Measurements from ENCODE around the gene PRICKLE1. TPM values are rescaled to one million over a fixed set of nuclear protein-coding genes. Genes with fewer than 3 reads are reported as not detected.

The PRICKLE1 gene
- total RNA-seq, 2 donors from 2014 or later, result 7.5 to 12.4 TPM

DNA sequence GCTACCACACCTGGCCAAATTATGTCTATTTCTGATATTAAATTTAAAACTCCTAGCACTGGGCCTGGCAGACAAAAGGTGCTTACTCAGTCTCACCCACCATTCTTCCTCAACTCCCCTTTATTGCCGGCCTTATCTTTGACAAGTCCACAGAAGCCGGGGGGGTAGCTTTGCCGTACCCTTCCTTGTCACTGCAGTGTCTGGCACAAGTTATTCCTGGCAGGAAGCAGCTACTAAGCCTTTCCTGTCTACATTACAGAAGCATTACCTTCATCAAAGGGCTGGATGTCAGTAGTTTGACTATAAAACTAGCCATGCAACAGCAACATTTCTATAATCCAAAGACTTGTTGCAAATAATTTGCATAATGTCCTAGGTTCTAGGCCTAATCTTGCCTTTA lies 127.1 kb downstream of the PRICKLE1 start:
- intact Hi-C loops (cut with DNase I), result no loop called here
- Histone ChIP-seq H3K27me3 (replicated peaks; ENCODE audit: insufficient read depth) (no peaks in the 10 kb centered on the region), H3K4me3 (no peak overlapping the region), H3K27ac (no peak overlapping the region), H3K36me3 (no peaks in the 10 kb centered on the region), H3K9me3 (no peaks in the 10 kb centered on the region), H3K4me1 (replicated peaks) (no peaks in the 10 kb centered on the region)
- no peak for TF ChIP-seq POLR2AphosphoS5 (IDR thresholded peaks at IDR 0.05)
- TF ChIP-seq, protein P1, sequence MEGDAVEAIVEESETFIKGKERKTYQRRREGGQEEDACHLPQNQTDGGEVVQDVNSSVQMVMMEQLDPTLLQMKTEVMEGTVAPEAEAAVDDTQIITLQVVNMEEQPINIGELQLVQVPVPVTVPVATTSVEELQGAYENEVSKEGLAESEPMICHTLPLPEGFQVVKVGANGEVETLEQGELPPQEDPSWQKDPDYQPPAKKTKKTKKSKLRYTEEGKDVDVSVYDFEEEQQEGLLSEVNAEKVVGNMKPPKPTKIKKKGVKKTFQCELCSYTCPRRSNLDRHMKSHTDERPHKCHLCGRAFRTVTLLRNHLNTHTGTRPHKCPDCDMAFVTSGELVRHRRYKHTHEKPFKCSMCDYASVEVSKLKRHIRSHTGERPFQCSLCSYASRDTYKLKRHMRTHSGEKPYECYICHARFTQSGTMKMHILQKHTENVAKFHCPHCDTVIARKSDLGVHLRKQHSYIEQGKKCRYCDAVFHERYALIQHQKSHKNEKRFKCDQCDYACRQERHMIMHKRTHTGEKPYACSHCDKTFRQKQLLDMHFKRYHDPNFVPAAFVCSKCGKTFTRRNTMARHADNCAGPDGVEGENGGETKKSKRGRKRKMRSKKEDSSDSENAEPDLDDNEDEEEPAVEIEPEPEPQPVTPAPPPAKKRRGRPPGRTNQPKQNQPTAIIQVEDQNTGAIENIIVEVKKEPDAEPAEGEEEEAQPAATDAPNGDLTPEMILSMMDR (IDR thresholded peaks at IDR 0.05), result no peak
- no peak for TF ChIP-seq POLR2A (IDR thresholded peaks at IDR 0.05)
- DNase-seq (ENCODE audit: low spot score), result no peak
- 33% methylated on average over 3 of the region's 3 CpGs for WGBS

DNA sequence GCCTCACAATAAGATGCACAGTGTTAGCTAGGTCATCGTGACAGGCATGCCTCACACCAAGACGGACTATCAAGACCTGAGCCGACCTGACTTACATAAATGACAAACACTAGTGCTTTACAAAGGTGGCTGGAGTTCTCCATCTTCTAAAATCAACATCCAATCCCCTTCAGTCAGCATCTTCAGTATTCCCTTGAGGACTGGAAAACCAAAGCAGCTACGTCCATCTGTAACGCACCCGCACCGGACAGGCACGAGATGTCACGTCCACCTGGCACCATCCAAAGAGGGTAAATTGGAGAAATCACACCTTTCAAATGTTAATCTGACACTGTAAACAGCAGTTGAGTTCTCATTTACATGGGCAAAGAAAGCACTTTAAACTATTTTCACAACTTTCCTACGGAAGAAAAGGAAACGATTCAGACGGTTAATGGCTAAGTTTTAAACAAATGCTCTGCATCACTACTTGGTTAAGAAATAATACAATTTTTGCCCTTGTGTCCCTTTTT lies 130.2 kb downstream of the PRICKLE1 start:
- H3K4me3 ChIP-seq, result no peak overlapping the region
- TF ChIP-seq POLR2AphosphoS5 (IDR thresholded peaks at IDR 0.05) (no peak), POLR2A (IDR thresholded peaks at IDR 0.05) (no peak)
- TF ChIP-seq, protein P1 (IDR thresholded peaks at IDR 0.05), result no peak
- H3K9me3 ChIP-seq, result no peaks in the 10 kb centered on the region
- intact Hi-C loops (cut with DNase I), result no loop called here
- no peaks in the 10 kb centered on the region for H3K27me3 ChIP-seq (replicated peaks; ENCODE audit: insufficient read depth)
- H3K4me1 ChIP-seq (replicated peaks), result no peaks in the 10 kb centered on the region
- no peaks in the 10 kb centered on the region for H3K36me3 ChIP-seq
- no peak overlapping the region for H3K27ac ChIP-seq
- DNase-seq (ENCODE audit: low spot score), result no peak
- 91% methylated on average over 12 of the region's 12 CpGs for WGBS

DNA sequence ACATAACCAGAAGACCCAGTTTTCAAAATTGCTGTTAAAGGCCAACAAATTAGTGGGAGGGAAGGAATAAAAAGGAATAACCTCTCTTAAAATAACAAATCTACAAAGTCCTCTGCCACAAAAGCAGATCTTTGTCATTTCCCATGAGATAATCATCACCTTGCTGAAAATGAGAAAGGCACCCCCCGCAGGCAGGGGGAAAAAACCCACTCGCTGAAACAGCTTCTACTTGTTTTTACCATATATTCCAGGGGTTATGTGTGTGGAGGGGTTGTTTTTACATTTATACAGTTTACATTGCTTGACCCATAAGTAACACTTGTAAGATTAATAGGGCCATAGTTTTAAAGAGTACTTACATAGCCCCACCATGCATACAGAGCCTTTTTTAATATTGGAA lies 131.0 kb downstream of the PRICKLE1 start:
- Histone ChIP-seq H3K4me1 (replicated peaks) (no peaks in the 10 kb centered on the region), H3K4me3 (no peak overlapping the region), H3K9me3 (no peaks in the 10 kb centered on the region), H3K27ac (no peak overlapping the region), H3K36me3 (no peaks in the 10 kb centered on the region), H3K27me3 (replicated peaks; ENCODE audit: insufficient read depth) (no peaks in the 10 kb centered on the region)
- WGBS, result 75% methylated on average over 2 of the region's 2 CpGs
- TF ChIP-seq, protein P1 (IDR thresholded peaks at IDR 0.05), result no peak
- TF ChIP-seq POLR2A (IDR thresholded peaks at IDR 0.05) (no peak), POLR2AphosphoS5 (IDR thresholded peaks at IDR 0.05) (no peak)
- DNase-seq (ENCODE audit: low spot score), result no peak
- intact Hi-C loops (cut with DNase I), result no loop called here

DNA sequence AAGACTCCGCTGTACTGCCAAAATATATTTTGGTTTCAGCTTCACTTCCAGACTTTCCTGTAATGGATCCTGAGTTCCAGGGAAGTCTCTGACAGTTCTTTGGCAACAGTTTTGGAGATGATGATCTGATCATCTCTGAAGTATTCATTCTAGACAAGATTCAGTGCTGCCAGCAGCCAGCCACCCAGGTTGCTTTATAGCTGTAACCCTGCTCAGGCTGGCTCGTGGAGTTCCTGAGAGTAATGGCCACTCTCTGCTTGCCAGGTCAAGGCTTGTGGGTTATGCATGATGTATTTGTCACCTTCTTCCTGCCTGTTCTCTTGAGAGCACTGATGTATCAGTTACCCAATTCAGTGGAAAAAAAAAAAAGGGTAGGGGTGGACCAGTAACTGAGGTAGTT lies 139.3 kb downstream of the PRICKLE1 start:
- TF ChIP-seq POLR2A (IDR thresholded peaks at IDR 0.05), result no peak
- TF ChIP-seq, protein P1 (IDR thresholded peaks at IDR 0.05), result no peak
- no peak for TF ChIP-seq POLR2AphosphoS5 (IDR thresholded peaks at IDR 0.05)
- intact Hi-C loops (cut with DNase I), result no loop called here
- no peaks in the 10 kb centered on the region for H3K36me3 ChIP-seq
- WGBS, result 55% methylated on average over 2 of the region's 2 CpGs
- no peaks in the 10 kb centered on the region for H3K9me3 ChIP-seq
- no peaks in the 10 kb centered on the region for H3K27me3 ChIP-seq (replicated peaks; ENCODE audit: insufficient read depth)
- no peak for DNase-seq (ENCODE audit: low spot score)
- no peak overlapping the region for H3K4me3 ChIP-seq
- no peaks in the 10 kb centered on the region for H3K4me1 ChIP-seq (replicated peaks)
- no peak overlapping the region for H3K27ac ChIP-seq

DNA sequence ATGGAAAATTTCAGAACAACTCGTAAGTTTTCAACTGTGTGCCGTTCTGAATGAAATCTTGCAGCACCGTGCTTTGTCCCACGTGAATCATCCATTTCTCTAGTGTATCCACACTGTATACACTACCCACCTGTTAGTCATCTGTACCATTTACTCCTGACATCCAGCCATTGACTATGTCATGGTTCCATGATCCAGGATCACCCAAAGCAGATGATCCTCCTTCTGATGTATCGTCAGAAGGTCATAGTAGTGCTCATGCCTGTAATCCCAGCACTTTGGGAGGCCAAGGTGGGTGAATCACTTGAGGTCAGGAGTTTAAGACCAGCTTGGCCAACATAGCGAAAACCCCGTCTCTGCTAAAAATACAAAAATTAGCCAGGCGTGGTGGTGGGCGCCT lies 140.7 kb downstream of the PRICKLE1 start:
- no peaks in the 10 kb centered on the region for H3K9me3 ChIP-seq

More for the DNA sequence above, 140.7 kb downstream of the PRICKLE1 start:
- Histone ChIP-seq H3K36me3 (no peaks in the 10 kb centered on the region), H3K27ac (no peak overlapping the region), H3K4me3 (no peak overlapping the region), H3K4me1 (replicated peaks) (no peaks in the 10 kb centered on the region), H3K27me3 (replicated peaks; ENCODE audit: insufficient read depth) (no peaks in the 10 kb centered on the region)
- DNase-seq (ENCODE audit: low spot score), result no peak
- 95% methylated on average over 9 of the region's 9 CpGs for WGBS
- TF ChIP-seq, protein P1 (IDR thresholded peaks at IDR 0.05), result no peak
- TF ChIP-seq POLR2A (IDR thresholded peaks at IDR 0.05) (no peak), POLR2AphosphoS5 (IDR thresholded peaks at IDR 0.05) (no peak)
- intact Hi-C loops (cut with DNase I), result no loop called here
